Measurements from ENCODE around the gene AP3S2. TPM values are rescaled to one million over a fixed set of nuclear protein-coding genes. Genes with fewer than 3 reads are reported as not detected.

The AP3S2 gene
- total and polyA plus RNA-seq, 2 donors from 2014 or later: 17.5 to 42.9 TPM

DNA sequence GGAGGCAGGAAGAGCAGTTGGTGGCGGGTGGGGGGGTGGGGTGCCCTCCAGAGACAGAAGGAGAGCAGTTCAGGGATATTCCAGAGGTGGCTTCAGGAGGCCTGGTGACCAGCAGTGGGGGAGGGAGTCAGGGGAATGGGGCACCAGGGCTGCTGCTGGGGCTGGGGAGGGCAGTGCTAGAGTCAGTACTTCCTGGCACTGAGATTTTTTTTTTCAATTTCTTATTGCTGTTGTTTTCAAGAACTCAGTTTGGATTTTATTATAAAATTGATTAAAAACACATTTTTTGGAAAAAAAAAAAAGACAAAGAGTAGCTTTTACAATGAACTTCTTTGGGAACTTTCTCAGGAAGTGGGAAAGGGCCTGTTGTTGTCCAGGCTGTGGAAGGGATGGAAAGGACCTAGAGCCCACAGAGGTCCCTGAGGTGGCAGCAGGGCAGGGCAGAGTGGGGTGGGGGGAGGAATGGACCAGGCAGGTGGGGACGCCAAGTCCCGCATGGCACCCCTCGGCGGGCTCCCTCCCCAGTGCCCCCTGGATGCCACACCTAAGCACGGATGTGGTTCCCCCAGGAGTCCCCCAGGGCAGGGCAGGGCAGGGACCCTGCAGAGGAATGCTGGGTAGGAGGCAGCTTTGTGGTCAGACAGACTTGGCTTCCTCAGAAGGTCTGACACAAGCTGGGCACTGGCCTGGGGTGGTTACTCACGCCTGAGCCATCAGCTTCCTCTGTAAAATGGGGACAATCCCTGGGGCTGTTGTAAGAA, 70.7 kb downstream of the AP3S2 start:
- intact Hi-C loops (cut with DNase I): no loop called here
- Histone ChIP-seq H3K9me3 (ENCODE audit: control insufficient read depth in 2 of 3, insufficient read depth in 1 of 3, low read length in 3 of 3) (no peaks in the 10 kb centered on the region), H3K9ac (ENCODE audit: low read length in 3 of 3) (no peak overlapping the region), H3K4me3 (ENCODE audit: low read length in 3 of 3) (no peak overlapping the region), H3K36me3 (ENCODE audit: control insufficient read depth in 2 of 3, insufficient read depth in 3 of 3, low read length in 3 of 3) (no peaks in the 10 kb centered on the region), H3K27ac (ENCODE audit: low read depth in 2 of 2, low read length in 2 of 2) (no peak overlapping the region), H3K27me3 (ENCODE audit: control insufficient read depth, insufficient read depth, low read length) (no peaks in the 10 kb centered on the region), H3K4me1 (ENCODE audit: control insufficient read depth in 2 of 3, insufficient read depth in 2 of 3, low read depth in 1 of 3, low read length in 3 of 3) (peaks cover 0 to 6% (median 0%) of the 10 kb centered on the region in 3 donors)
- FAIRE-seq: no peak
- DNase-seq: no peak
- TF ChIP-seq, protein P1, sequence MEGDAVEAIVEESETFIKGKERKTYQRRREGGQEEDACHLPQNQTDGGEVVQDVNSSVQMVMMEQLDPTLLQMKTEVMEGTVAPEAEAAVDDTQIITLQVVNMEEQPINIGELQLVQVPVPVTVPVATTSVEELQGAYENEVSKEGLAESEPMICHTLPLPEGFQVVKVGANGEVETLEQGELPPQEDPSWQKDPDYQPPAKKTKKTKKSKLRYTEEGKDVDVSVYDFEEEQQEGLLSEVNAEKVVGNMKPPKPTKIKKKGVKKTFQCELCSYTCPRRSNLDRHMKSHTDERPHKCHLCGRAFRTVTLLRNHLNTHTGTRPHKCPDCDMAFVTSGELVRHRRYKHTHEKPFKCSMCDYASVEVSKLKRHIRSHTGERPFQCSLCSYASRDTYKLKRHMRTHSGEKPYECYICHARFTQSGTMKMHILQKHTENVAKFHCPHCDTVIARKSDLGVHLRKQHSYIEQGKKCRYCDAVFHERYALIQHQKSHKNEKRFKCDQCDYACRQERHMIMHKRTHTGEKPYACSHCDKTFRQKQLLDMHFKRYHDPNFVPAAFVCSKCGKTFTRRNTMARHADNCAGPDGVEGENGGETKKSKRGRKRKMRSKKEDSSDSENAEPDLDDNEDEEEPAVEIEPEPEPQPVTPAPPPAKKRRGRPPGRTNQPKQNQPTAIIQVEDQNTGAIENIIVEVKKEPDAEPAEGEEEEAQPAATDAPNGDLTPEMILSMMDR (IDR thresholded peaks at IDR 0.05; ENCODE audit: borderline replicate concordance, extremely low read depth, insufficient read depth): no peak

DNA sequence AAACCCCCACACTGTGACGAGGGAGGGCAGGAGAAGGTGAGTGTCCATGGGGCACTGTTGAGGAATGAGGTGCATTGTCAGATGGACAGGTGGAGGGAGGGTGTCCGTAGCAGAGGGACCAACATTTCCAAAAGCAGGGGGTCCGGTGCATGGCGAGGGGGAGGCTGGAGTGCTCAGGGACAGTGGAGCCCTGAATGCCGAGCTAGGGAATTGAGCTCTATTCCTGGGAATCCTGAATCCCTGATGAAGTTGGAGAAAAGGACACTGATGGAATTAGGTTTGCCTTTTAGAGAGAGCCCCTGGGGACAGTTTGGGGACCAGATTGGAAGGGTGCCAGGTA, 71.2 kb downstream of the AP3S2 start:
- no peak for DNase-seq
- Histone ChIP-seq H3K9ac (ENCODE audit: low read length in 3 of 3) (no peak overlapping the region), H3K27me3 (ENCODE audit: control insufficient read depth, insufficient read depth, low read length) (no peaks in the 10 kb centered on the region), H3K4me1 (ENCODE audit: control insufficient read depth in 2 of 3, insufficient read depth in 2 of 3, low read depth in 1 of 3, low read length in 3 of 3) (peaks cover 0 to under 1% (median 0%) of the 10 kb centered on the region in 3 donors), H3K36me3 (ENCODE audit: control insufficient read depth in 2 of 3, insufficient read depth in 3 of 3, low read length in 3 of 3) (no peaks in the 10 kb centered on the region), H3K27ac (ENCODE audit: low read depth in 2 of 2, low read length in 2 of 2) (no peak overlapping the region), H3K4me3 (ENCODE audit: low read length in 3 of 3) (no peak overlapping the region), H3K9me3 (ENCODE audit: control insufficient read depth in 2 of 3, insufficient read depth in 1 of 3, low read length in 3 of 3) (no peaks in the 10 kb centered on the region)
- intact Hi-C loops (cut with DNase I): no loop called here
- FAIRE-seq: no peak
- TF ChIP-seq, protein P1 (IDR thresholded peaks at IDR 0.05; ENCODE audit: borderline replicate concordance, extremely low read depth, insufficient read depth): no peak

DNA sequence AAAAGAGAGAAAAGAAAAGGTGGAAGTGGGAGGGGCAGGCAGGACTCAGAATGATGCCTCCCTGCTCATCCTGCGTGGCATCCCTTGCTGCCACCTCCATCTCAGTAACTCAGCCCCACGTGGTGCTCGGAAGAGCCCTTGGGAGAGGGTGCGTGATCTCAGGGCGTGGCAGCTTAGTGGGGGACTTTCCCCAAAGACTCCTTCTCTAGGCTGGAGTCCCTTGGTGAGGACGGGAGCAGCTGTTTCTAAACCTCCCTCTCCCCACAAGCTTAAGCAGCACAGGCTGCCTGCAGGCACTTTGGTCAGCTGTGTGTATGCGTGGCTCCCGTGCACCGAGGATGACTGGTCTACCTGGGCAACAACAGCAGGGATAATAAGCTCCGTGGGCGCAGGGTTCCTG, 71.8 kb downstream of the AP3S2 start:
- no peak overlapping the region for H3K9ac ChIP-seq (ENCODE audit: low read length in 3 of 3)
- TF ChIP-seq, protein P1 (IDR thresholded peaks at IDR 0.05; ENCODE audit: borderline replicate concordance, extremely low read depth, insufficient read depth): no peak
- H3K4me1 ChIP-seq (ENCODE audit: control insufficient read depth in 2 of 3, insufficient read depth in 2 of 3, low read depth in 1 of 3, low read length in 3 of 3): no peaks in the 10 kb centered on the region
- H3K27ac ChIP-seq (ENCODE audit: low read depth in 2 of 2, low read length in 2 of 2): no peak overlapping the region
- intact Hi-C loops (cut with DNase I): no loop called here
- H3K27me3 ChIP-seq (ENCODE audit: control insufficient read depth, insufficient read depth, low read length): no peaks in the 10 kb centered on the region
- H3K36me3 ChIP-seq (ENCODE audit: control insufficient read depth in 2 of 3, insufficient read depth in 3 of 3, low read length in 3 of 3): no peaks in the 10 kb centered on the region
- no peak for FAIRE-seq
- no peaks in the 10 kb centered on the region for H3K9me3 ChIP-seq (ENCODE audit: control insufficient read depth in 2 of 3, insufficient read depth in 1 of 3, low read length in 3 of 3)
- no peak overlapping the region for H3K4me3 ChIP-seq (ENCODE audit: low read length in 3 of 3)
- no peak for DNase-seq
